Measurements from ENCODE around the gene FRMPD1. TPM values are rescaled to one million over a fixed set of nuclear protein-coding genes. Genes with fewer than 3 reads are reported as not detected.
A peak's percentile ranks its signal among the peaks of the same experiment; 100 is the strongest.

The FRMPD1 gene
- total RNA-seq, 4 donors from 2014 or later, result 0.04 to 0.18 TPM; not detected in 2

- Histone ChIP-seq H3K4me3 (no peak overlapping the region), H3K4me1 (peaks cover 0 to 22% (median 10%) of the 10 kb centered on the region in 3 donors), H3K27ac (peak overlapping the region in 1 of 4 donors; percentile 32), H3K27me3 (no peaks in the 10 kb centered on the region), H3K9me3 (no peaks in the 10 kb centered on the region), H3K36me3 (peaks cover 0 to 100% (median 12%) of the 10 kb centered on the region in 3 donors)
- 31 to 50% methylated on average over 2 of the region's 2 CpGs for WGBS, 2 donors
- intact Hi-C loops (cut with DNase I), result no loop called here
- no peak for DNase-seq
- TF ChIP-seq POLR2A (IDR thresholded peaks at IDR 0.05), result no peak
- no peak for TF ChIP-seq CTCF (IDR thresholded peaks at IDR 0.05)
Measured at GRCh38 chr9:37778534-37778933, 127.8 kb downstream of the FRMPD1 start.

- intact Hi-C loops (cut with DNase I), result no loop called here
- Histone ChIP-seq H3K9me3 (no peaks in the 10 kb centered on the region), H3K4me3 (peak overlapping the region; percentile 72 to 95 (median 90)), H3K36me3 (peaks cover 0 to 44% (median 0%) of the 10 kb centered on the region in 3 donors), H3K27me3 (peaks cover 0 to 3% (median 0%) of the 10 kb centered on the region in 4 donors), H3K4me1 (peaks cover 3 to 32% (median 18%) of the 10 kb centered on the region in 3 donors), H3K27ac (peak overlapping the region; percentile 79 to 88 (median 86))
- DNase-seq, result no peak
- 0% methylated on average over 4 to 6 of the region's 6 CpGs for WGBS, 2 donors
- TF ChIP-seq CTCF (IDR thresholded peaks at IDR 0.05) (no peak), POLR2A (IDR thresholded peaks at IDR 0.05) (no peak)
Measured at GRCh38 chr9:37784291-37784615, 133.5 kb downstream of the FRMPD1 start.

GRCh38 chr9:37784616-37785483, 134.1 kb downstream of the FRMPD1 start, which contains the start of gene EXOSC3:
TSS of gene EXOSC3 (minus strand) at chr9:37785064. CDS start at chr9:37785044, 20 bp downstream.
- Histone ChIP-seq H3K4me3 (peak within 1 kb of the TSS; percentile 72 to 95 (median 90)), H3K27me3 (peaks cover 0 to 3% (median 0%) of the 10 kb centered on the region in 4 donors), H3K27ac (peak within 1 kb of the TSS; percentile 79 to 88 (median 86)), H3K4me1 (peaks cover 3 to 32% (median 18%) of the 10 kb centered on the region in 3 donors), H3K36me3 (peaks cover 0 to 38% (median 0%) of the 10 kb centered on the region in 3 donors), H3K9me3 (no peaks in the 10 kb centered on the region)
- peak; percentile 45 for DNase-seq
- peak in 2 of 4 donors; percentile 56 to 61 for TF ChIP-seq POLR2A (IDR thresholded peaks at IDR 0.05)
- peak in 2 of 6 experiments; percentile 23 to 24 for TF ChIP-seq CTCF (IDR thresholded peaks at IDR 0.05)
- intact Hi-C loops (cut with DNase I), result no loop called here
- 0 to 10% methylated on average over 11 of the region's 73 CpGs for WGBS, 2 donors

- Histone ChIP-seq H3K9me3 (no peaks in the 10 kb centered on the region), H3K27me3 (peaks cover 0 to 3% (median 0%) of the 10 kb centered on the region in 4 donors), H3K4me3 (no peak overlapping the region), H3K4me1 (peaks cover 3 to 31% (median 18%) of the 10 kb centered on the region in 3 donors), H3K36me3 (peaks cover 0 to 26% (median 0%) of the 10 kb centered on the region in 3 donors), H3K27ac (no peak overlapping the region)
- TF ChIP-seq POLR2A (IDR thresholded peaks at IDR 0.05) (no peak), CTCF (IDR thresholded peaks at IDR 0.05) (no peak)
- no peak for DNase-seq
- WGBS, 2 donors, result no CpG with 5 or more reads among the region's 45 CpGs
- intact Hi-C loops (cut with DNase I), result no loop called here
Measured at GRCh38 chr9:37787059-37787458, 136.3 kb downstream of the FRMPD1 start.

GRCh38 chr9:37788332-37788731, 137.6 kb downstream of the FRMPD1 start:
- Histone ChIP-seq H3K9me3 (no peaks in the 10 kb centered on the region), H3K27me3 (peaks cover 0 to 3% (median 0%) of the 10 kb centered on the region in 4 donors), H3K4me1 (peaks cover 3 to 18% (median 10%) of the 10 kb centered on the region in 3 donors), H3K36me3 (peaks cover 0 to 13% (median 0%) of the 10 kb centered on the region in 3 donors), H3K4me3 (no peak overlapping the region), H3K27ac (no peak overlapping the region)
- intact Hi-C loops (cut with DNase I), result no loop called here
- no peak for TF ChIP-seq CTCF (IDR thresholded peaks at IDR 0.05)
- no peak for TF ChIP-seq POLR2A (IDR thresholded peaks at IDR 0.05)
- WGBS, 2 donors, result 70 to 84% methylated on average over 6 of the region's 6 CpGs
- no peak for DNase-seq
